Choroid plexus epithelial cell (primary cell): ENCODE results near the gene ADAMTS19.

Experiments used
- DNase-seq: peaks from one replicate; pipeline ENCODE4 v3.0.0-alpha.2; 2010; ENCODE audit warnings: low read depth
- H3K4me3 ChIP-seq: 2 replicates; pipeline ENCODE4 v1.5.1; 2011; ENCODE audit warnings: low read depth, mild to moderate bottlenecking, control low read depth, low read length, moderate library complexity
- TF ChIP-seq, protein P1 (sequence below): conservative IDR thresholded peaks from 2 replicates; pipeline ENCODE4 v1.5.1; 2011; ENCODE audit warnings: low read depth, mild to moderate bottlenecking, control low read depth, inconsistent platforms, low read length, moderate library complexity

ADAMTS19 gene

DNA sequence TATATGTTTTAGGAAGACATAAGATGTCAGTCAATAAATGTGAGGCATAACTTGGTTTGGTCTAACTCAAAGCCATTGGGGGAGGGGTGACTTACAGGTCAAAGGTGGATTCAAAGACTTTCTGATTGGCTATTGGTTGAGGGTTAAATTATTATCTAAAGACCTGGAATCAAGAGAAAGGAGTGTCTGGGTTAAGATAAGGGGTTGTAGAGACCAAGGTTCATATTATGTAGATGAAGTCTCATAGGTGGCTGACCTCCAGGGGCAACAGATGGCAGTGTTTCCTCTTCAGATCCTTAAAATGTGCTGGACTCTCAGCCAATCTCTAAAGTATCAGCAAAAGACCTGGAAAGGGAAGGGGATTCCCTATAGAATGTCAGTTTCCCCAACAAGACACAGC is 236.5 kb downstream of the ADAMTS19 start:
- DNase-seq = no peak
- TF ChIP-seq, protein P1, sequence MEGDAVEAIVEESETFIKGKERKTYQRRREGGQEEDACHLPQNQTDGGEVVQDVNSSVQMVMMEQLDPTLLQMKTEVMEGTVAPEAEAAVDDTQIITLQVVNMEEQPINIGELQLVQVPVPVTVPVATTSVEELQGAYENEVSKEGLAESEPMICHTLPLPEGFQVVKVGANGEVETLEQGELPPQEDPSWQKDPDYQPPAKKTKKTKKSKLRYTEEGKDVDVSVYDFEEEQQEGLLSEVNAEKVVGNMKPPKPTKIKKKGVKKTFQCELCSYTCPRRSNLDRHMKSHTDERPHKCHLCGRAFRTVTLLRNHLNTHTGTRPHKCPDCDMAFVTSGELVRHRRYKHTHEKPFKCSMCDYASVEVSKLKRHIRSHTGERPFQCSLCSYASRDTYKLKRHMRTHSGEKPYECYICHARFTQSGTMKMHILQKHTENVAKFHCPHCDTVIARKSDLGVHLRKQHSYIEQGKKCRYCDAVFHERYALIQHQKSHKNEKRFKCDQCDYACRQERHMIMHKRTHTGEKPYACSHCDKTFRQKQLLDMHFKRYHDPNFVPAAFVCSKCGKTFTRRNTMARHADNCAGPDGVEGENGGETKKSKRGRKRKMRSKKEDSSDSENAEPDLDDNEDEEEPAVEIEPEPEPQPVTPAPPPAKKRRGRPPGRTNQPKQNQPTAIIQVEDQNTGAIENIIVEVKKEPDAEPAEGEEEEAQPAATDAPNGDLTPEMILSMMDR = no peak
- H3K4me3 ChIP-seq = no peak overlapping the region

DNA sequence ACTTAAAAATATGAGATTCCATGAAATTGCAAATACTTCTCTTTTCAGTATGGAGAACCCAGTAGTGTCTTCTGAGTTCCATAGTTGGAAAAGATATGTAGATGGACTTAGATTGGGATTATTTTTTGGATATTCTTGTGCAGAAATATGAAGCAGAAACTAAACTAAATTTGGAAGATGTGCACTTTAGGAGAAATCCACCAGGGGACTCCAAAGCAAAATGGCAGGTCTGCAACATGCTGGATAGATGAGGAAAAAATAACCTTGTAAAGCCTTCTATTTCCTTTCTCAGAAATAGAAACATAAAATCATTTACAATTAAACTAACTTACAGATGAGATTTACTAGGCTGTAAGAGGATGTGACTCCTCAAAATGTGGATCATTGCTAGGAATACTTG is 238.6 kb downstream of the ADAMTS19 start:
- TF ChIP-seq, protein P1 = peak; percentile 35
- H3K4me3 ChIP-seq = no peak overlapping the region
- peak; percentile 9 for DNase-seq

DNA sequence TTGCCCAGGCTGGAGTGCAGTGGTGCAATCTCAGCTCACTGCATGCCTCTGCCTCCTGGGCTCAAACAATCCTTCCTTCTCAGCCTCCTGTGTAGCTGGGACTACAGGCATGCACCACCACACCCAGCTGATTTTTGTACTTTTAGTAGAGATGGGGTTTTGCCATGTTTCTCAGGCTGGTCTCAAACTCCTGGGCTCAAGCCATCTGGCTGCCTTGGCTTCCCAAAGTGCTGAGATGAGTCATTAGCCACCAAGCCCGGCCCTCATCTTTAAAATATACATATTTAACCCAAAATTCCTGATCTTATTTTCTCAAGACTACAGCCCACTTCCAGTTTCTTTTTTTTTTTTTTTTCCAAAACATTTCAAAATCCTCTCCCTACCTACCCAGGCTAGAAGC is 256.1 kb downstream of the ADAMTS19 start:
- no peak overlapping the region for H3K4me3 ChIP-seq
- DNase-seq = no peak
- TF ChIP-seq, protein P1 = no peak

DNA sequence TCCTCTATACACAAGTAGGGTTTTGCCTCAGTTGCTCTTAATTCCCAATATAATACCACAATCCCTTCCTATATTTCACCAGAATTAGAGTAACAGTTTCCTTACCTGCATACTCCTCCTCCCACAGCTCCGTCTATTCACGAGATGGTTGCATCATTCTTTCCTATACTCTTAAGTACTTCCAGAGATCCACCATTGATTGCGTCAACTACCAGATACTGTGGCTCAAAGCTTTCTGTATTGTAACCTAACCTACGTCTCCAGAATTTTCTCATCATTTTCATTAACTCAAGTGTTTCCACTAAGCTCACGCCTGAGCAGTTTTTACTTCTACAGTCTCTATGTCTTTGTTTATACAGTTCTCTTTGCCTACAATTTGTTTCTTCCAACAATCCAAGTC is 256.6 kb downstream of the ADAMTS19 start:
- DNase-seq = no peak
- no peak overlapping the region for H3K4me3 ChIP-seq
- TF ChIP-seq, protein P1 = no peak

DNA sequence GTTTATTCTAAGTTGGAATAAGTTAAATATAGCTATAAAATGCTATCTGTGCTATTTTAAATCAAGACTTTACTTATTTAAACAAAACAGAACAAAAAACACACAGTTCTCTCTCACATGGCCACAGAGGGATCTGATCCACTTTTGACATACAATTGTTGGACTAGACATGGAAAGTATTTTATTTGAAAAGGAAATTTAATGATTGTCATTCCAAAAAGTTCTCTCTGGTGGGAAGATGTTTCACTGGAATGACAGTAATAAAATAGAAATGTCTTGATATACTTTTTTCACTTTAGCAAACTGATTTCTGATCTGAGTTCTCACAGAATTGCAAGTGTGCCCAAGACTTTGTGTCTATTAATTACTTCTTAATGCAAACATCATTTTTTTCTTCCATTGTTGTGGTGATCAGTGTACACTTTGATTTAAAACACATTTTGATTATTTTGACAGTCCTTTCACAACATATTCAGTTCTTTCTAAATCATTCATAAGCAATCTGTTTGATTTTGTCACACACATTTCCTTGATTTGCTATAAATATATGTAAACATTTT is 257.7 kb downstream of the ADAMTS19 start:
- no peak overlapping the region for H3K4me3 ChIP-seq
- DNase-seq = no peak
- TF ChIP-seq, protein P1 = no peak

DNA sequence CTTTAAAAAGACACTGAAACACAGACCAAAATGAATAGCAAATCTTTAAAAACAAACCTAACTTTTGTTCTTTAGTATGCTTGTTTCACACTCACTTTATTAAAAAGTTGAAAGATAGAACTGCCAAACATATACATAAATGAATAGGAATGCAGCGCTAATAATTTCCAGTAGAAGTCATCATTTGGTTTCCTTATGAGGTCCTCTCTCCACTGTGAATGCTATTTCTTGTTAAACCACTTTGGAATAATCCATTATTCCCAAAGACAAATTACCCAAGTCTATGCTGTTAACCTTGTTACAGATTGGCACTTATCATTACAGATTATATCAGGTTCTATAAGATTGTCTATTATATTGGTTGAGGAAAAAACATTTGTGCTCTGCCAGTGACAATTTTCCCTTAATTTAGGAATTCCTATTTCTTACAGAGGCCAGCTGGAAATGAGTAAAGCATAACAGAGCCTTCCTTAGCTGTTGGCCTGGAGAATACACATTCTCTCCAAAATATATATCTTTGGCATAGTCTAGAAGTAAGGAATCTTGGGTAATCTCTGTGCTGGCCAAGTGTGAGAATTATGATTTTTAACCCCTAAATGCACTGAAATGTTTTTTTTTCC is 258.5 kb downstream of the ADAMTS19 start:
- DNase-seq = no peak
- H3K4me3 ChIP-seq = no peak overlapping the region
- TF ChIP-seq, protein P1 = no peak

DNA sequence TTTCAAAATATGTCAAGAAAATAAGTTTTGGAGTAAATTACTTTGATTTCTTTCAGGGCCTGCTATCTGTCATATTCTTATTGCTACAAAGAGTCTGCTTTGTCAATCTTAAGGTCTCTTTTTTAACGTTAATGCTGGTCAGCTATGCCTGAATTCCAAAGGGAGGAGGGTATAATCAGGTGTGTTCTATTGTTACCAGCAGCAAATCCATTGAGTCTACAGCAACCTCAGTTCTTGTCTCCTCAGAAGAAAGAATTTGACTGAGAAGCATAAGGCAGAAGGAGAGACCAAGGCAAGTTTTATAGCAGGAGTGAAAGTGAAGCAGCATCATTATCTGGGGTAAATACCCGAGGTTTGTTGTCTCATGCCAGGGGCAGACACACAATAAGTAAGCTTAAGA is 264.1 kb downstream of the ADAMTS19 start:
- no peak overlapping the region for H3K4me3 ChIP-seq
- TF ChIP-seq, protein P1 = no peak
- DNase-seq = no peak
